Stimulated activated CD8-positive, alpha-beta memory T cell treated with anti-CD3 and anti-CD28 coated beads, Interleukin-7, amount 100 ng/mL, for 24 hours (primary cell): ENCODE data around the gene VWA5B2.

Source experiments
- DNase-seq: peaks from one replicate; pipeline ENCODE4 v3.0.0-alpha.2; 2020; ENCODE audit warnings: low read depth

The VWA5B2 gene

GRCh38 chr3:184229394-184230080, at the start of gene VWA5B2:
Gene VWA5B2, plus strand, starts transcription at chr3:184229585. Its CDS starts 944 bp downstream, at chr3:184230529.
- DNase-seq, result peak; percentile 41

GRCh38 chr3:184180165-184180564, 49.2 kb upstream of the VWA5B2 start:
- DNase-seq, result no peak

- no peak for DNase-seq
Observed at GRCh38 chr3:184181596-184181995, 47.8 kb upstream of the VWA5B2 start.

GRCh38 chr3:184183679-184184078, 45.7 kb upstream of the VWA5B2 start:
- DNase-seq, result no peak

- no peak for DNase-seq
Observed at GRCh38 chr3:184184546-184185230, 44.7 kb upstream of the VWA5B2 start.

DNA sequence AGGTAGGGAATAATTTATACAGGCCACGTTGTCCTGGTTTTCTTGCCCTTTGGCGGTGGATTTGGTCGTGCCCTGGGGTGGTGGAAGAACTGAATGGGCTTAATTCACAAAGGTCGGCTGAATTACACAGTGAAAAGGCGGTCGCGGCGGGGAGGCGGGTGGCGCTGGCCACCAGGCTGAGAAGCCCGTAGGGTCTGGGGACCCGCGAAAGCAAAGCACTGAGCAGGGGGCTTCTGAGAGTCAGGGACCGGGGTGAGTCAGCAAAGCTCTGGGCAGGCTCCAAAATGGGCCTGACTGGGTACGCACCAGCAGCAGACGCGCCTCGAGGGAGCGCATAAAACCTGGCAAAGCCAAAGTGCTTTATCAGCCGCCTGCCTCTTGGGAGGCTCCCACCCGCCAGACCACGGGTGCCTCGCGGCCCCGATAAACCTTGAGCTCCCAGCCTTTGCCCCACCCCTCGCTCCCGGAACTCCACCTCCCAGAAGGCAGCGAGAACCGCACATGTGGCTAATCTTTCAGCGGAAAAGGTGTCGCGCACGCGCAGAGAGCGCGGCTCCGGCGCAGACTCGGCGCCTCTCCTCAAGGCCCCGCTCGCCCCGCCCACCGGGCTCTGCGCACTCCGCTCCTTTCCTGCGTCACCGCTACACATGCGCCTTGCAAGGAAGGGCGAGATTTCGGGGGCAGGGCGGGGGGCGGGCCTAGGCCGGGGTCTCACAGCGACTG, 43.8 kb upstream of the VWA5B2 start:
- DNase-seq, result peak; percentile 98

DNA sequence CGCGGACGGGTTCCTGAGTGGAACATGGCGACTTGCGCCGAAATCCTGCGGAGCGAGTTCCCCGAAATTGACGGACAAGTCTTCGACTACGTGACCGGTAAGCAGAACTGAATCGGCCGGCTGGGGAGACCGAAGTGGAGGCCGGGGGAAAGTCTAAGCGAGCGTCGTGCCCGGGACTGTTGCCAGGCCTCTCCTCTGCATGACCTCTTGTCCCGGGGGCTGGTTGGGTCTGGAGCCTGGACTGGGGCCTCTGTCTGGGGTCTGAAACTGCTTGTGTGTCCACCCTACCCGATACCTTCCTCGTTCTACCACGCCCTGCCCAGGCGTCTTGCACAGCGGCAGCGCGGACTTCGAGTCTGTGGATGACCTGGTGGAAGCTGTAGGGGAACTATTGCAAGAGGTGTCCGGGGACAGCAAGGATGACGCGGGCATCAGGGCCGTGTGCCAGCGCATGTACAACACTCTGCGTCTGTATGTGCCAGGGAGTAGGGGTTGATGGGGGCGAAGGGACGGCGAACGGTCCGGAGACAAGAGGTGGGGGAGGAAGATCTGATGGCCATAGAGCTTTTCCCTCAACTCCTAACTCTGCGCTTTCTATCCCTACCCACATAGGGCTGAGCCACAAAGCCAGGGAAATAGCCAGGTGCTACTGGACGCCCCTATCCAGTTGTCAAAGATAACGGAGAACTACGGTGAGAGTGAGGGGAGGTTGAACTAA, 43.0 kb upstream of the VWA5B2 start, which contains the start of gene ABCF3:
Gene ABCF3 (plus strand): TSS at position 16 of the 718 bp plus-strand sequence. CDS start 9 bp downstream, at position 25.
- no peak for DNase-seq

DNA sequence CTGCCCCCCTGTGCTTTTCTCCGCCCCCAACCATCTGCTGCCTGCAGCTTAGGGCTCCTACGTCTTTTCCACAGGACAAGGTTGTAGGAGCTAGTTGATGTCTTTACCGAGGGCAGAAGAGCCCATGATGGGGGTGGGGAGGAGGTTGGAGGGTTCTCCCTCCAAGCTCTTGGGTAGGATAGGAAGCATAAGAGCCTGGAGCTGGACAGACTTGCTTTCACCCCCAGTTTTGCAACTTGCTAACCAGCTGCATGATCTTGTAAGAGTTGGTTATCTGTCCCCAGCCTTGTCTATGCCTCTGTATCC, 42.5 kb upstream of the VWA5B2 start:
- no peak for DNase-seq

GRCh38 chr3:184188080-184188479, 41.3 kb upstream of the VWA5B2 start:
- no peak for DNase-seq

DNA sequence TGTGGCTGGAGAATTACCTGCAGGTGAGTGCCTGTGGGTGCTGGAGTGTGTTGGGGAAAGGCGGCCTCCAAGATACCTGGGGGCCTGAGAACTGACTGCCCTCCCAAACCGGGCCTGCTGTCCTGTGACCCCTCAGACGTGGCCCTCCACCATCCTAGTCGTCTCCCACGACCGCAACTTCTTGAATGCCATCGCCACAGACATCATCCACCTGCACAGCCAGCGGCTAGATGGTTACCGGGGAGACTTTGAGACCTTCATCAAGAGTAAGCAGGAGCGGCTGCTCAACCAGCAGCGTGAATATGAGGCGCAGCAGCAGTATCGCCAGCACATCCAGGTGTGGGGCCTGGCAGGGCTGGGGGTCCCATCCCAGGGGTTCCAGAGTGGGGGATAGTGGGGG, 40.0 kb upstream of the VWA5B2 start:
- DNase-seq, result no peak

DNA sequence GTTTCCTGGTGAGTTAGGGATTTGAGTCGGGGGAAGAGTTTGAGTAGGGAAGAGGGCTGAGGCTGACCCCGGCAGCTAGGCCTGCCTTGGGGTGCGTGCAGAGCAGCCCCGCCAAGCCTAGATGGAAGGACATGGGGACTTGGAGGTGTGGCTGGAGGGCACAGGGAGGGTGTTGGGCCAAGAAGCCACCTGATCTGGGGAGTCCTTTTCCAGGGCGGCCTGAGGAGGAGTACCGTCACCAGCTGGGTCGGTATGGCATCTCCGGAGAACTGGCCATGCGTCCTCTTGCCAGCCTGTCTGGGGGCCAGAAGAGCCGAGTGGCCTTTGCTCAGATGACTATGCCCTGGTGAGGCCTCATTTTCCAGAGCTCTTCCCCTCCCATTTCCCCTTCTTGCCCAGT, 36.5 kb upstream of the VWA5B2 start:
- no peak for DNase-seq

DNA sequence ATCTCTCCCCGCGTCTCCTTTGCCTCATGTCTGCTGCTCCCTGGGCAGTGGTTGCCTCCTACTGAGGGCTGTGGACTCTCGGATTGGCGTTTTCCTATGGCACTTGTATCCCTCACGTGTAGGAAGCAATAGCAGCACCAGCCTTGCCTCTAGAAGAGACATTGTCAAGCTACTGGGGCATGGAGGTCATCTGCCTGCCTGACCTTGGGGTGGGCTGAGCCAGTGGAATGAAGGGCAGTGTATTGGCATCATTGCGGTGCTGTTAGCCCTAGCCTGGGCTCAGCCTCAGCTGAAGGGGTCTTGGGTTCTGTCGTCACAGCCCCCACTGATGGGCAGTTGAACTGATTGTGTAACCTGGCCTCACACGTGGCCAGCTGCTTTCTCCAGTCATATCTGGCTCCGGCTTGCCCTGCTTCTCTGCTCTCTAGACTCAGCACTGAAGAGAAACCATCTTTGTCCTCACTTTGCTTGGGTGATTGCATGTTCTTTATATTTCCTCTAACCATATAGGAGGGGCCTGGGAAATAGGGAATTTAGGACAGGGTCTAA, 35.3 kb upstream of the VWA5B2 start:
- DNase-seq, result no peak

- no peak for DNase-seq
Observed at GRCh38 chr3:184196536-184196935, 32.8 kb upstream of the VWA5B2 start.

DNA sequence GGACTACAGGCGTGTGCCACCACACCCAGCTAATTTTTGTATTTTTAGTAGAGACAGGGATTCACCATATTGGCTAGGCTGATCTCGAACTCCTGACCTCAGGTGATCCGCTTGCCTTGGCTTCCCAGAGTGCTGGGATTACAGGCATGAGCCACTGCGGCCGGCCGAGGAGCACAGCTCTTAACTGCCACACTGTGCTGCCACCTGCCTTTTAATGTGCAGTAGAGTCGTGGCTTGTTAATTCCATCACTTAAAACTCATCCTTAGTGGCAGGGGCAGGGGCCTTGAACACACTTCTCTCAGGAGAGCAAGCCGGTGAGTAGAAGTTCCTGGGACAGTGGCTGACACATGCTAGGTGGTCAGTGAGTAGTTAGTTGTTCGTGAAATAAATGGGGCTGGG, 30.9 kb upstream of the VWA5B2 start:
- no peak for DNase-seq

GRCh38 chr3:184200825-184201224, 28.6 kb upstream of the VWA5B2 start:
- DNase-seq, result no peak

GRCh38 chr3:184203526-184203925, 25.9 kb upstream of the VWA5B2 start:
- DNase-seq, result no peak

DNA sequence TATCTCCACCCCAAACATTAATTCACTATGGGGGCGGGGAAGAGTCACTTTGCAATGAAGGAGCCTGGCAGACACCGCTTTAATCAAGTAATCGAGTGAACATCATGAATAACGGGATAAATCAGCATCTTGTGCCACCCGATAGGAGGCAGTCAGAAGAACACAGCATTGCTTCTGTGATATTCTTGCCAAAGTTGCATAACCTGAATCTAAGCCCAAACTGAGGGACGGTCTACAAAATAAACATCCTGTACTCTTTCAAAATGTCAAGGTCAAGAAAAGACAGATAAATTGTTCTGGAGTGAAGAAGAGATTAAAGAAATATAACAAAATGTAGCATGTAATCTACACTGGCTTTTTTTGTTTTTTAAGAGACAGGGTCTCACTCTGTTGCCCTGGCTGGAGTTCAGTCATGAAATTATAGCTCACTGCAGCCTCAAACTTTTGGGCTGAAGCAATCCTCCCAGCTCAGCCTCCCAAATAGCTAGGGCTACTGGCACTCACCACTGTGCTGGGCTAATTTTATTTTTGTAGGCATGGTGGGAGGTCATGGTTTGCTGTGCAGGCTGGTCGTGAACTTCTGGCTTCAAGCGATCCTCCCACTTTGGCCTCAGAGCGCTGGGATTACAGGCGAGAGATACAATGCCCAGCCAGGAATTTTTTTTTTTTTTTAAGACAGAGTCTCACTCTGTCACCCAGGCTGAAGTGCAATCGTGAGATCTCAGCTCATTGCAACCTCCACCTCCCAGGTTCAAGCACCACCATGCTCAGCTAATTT, 20.1 kb upstream of the VWA5B2 start:
- DNase-seq, result no peak

DNA sequence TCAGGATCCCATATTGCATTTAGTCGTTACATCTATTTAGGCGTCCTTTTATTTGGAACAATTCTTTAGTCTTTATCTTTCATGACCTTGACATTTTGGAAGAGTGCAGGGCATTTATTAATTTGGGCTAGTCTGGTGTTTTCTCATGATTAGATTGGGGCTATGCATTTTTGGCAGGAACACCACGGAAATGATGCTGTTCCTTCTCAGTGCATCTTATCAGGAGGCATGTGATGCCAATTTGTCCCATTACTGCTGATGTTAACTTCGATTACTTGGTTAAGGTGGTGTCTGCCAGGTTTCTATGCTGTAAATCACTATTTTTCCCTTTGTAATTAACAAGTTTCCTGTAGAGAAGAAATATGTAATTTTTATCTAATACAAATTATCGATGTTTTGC, 18.1 kb upstream of the VWA5B2 start:
- no peak for DNase-seq

DNA sequence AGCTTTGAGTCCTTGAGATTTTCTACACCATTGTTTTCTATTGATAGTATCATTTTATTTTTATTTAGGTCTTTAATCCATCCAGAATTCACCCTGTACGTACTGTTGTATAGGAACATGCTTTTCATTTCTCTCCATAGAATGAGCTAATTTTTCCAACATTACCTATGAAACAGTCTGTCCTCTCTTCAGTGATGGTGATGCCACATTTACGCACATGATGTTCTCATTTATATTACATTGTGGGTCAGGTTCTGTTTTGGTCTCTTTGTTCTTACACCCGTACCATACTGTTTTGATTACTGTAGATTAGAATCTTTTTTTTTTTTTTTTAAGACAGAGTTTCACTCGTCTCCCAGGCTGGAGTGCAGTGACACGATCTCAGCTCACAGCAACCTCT, 17.7 kb upstream of the VWA5B2 start:
- DNase-seq, result no peak

GRCh38 chr3:184218814-184219213, 10.6 kb upstream of the VWA5B2 start:
- no peak for DNase-seq

GRCh38 chr3:184222521-184222920, 6.9 kb upstream of the VWA5B2 start:
- DNase-seq, result no peak
